ENCODE results near the gene ARHGAP15.
"Not testable (repeated sequence)": the region's sequence is repeated elsewhere in the genome, so short reads cannot be mapped to it uniquely, and the experiment has no call there.

The ARHGAP15 gene

DNA sequence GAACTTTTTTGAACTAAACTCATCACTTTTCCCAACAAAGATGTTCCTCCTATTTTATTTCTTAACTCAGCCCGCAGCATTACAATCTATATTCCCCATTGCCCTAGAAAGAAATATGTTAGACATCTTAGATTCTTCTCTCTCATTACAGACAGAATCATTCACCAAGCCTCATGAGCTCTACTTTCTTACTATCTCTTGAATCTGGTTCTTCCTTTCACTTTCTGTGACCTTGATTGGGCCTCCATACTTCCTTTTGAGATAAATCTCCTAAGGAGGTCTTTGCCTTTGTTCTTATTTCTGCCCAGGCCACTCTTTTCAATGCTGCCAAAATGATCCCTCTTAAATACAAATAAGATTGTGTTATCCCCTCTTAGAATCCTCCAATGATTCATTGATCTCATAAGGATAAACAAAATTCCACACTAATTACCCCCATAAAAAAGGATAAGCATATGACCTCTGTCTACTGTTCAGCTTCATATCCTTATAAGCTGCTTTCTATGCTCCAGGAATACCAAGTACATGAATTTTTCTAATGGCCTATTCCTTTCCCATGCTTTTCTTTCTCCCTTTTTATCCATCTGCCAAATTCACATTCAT is 400.0 kb downstream of the ARHGAP15 start:
- no peak for DNase-seq (ENCODE audit: low spot score)

DNA sequence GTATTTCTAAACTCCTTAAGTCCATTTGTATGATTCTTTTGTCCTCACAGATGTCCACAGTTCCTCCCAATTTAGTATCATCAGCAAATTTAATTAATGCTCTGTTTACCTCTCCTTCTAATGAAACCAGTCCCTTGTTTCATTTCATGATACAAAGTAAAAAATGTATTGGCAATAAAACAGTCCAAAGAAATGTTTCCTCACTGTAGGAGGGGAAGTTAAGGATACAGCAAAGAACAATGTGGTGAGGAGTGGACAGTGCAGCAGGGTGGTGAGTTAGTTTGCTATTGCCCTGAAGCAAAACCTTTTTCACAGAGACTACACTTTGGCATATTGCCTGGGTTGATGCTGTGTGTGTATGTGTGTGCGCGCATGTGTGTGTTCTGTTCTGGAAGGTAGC is 401.5 kb downstream of the ARHGAP15 start:
- DNase-seq (ENCODE audit: low spot score), result no peak

DNA sequence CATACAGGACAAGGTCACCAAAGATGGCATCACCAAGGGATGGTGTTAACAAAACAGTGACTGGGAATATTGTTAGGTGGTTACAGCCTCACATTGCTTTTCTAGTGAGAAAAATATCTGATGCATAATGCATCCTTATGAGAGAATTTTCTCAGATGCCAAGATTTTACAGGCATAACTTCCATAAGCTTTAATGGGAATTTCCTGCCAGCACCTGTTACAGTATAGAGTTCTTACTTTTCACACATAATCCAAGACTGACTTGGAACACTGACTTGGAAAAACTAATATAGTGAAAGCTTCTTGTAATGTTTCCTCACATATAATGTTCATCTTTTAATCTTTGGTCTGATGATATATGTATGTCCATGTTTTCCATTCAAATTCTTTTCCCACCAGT is 402.8 kb downstream of the ARHGAP15 start:
- no peak for DNase-seq (ENCODE audit: low spot score)

- peak; percentile 36 for DNase-seq (ENCODE audit: low spot score)
These were observed 404.6 kb downstream of the ARHGAP15 start for GRCh38 chr2:143533846-143534245.

GRCh38 chr2:143535802-143536201 is 406.6 kb downstream of the ARHGAP15 start:
- DNase-seq (ENCODE audit: low spot score), result no peak

GRCh38 chr2:143541899-143542298 is 412.7 kb downstream of the ARHGAP15 start:
- DNase-seq (ENCODE audit: low spot score), result not testable (repeated sequence)

- no peak for DNase-seq (ENCODE audit: low spot score)
These were observed 416.1 kb downstream of the ARHGAP15 start for GRCh38 chr2:143545059-143545948.

- DNase-seq (ENCODE audit: low spot score), result no peak
These were observed 416.7 kb downstream of the ARHGAP15 start for GRCh38 chr2:143545949-143546255.

GRCh38 chr2:143548032-143548431 is 418.8 kb downstream of the ARHGAP15 start:
- no peak for DNase-seq (ENCODE audit: low spot score)

DNA sequence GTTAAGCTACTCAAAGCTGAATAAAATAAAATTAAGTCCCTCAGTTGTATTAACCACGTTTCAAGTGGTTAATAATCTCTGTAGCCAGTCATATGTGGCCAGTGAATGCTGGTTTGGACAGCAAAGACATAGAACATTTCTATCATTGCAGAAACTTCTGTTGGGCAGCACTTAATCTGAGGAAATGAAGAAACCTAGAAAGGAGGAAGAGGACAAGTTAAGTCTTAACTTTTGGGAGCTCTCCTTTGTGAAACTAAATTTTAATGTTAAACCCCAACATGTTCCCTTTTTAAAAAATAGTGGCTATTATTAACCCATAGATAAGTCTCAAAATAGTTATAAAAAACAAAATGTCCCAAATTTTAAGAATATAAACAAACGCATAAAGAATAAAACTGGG is 421.3 kb downstream of the ARHGAP15 start:
- no peak for DNase-seq (ENCODE audit: low spot score)

- no peak for DNase-seq (ENCODE audit: low spot score)
These were observed 422.9 kb downstream of the ARHGAP15 start for GRCh38 chr2:143551971-143552650.

GRCh38 chr2:143553261-143553660 is 424.0 kb downstream of the ARHGAP15 start:
- no peak for DNase-seq (ENCODE audit: low spot score)

- no peak for DNase-seq (ENCODE audit: low spot score)
These were observed 429.4 kb downstream of the ARHGAP15 start for GRCh38 chr2:143558665-143559064.

DNA sequence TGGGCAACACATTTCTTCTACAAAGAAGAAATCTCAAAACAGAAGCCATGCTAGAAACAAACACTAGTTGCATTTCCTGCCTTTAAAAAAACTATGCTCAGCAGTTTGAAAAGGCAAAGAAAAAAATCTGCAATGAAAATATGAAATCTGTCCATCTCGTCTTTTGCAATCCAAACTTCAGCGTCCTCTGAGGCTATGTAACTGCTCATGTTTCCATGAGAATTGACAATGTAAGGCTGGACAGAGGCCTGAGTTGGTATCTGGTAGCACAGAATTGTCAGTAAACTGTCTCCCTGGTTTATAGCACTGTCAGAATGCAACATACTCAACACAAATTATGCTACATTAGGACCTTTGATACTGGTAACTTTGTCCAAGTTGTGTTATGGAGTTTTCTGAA is 429.9 kb downstream of the ARHGAP15 start:
- DNase-seq (ENCODE audit: low spot score), result no peak

DNA sequence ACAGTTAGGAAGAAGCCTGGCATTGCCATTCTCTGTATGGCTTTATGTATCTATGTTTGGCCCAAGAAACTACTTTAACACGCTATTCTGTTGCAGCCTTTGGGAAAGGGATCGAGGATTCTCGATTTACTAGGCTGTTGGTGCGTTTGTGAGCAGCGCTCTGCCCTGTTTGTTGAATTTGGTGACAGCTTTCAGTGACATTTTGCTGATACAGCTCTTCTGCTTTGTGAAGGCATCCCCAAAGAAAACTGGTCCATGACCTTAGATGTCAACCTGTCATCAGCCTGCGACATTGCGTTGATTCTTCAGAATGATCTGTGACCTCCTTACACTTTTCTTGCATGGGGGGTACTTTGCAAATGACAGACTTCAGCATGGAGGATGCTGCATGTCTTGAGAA is 431.5 kb downstream of the ARHGAP15 start:
- DNase-seq (ENCODE audit: low spot score), result no peak

GRCh38 chr2:143564419-143564818 is 435.2 kb downstream of the ARHGAP15 start:
- no peak for DNase-seq (ENCODE audit: low spot score)

DNA sequence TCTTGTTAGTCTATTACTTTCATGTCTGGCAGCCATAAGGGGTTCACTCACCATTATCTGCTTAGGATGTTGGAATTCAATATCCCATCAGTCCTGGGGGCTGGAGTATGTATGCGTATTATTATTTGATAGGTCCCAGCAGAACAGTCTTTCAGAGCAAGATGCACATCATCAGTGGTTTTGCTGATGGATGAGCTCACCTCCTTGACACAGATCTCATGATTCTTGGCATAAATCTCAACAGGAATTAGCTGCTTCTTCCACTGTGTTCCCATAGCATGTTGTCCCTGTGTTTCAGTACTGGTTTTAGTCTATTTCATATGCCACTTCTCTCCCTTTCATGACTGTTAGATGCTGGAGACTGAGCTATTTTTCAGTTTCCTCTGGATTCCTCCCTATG is 442.5 kb downstream of the ARHGAP15 start:
- no peak for DNase-seq (ENCODE audit: low spot score)

DNA sequence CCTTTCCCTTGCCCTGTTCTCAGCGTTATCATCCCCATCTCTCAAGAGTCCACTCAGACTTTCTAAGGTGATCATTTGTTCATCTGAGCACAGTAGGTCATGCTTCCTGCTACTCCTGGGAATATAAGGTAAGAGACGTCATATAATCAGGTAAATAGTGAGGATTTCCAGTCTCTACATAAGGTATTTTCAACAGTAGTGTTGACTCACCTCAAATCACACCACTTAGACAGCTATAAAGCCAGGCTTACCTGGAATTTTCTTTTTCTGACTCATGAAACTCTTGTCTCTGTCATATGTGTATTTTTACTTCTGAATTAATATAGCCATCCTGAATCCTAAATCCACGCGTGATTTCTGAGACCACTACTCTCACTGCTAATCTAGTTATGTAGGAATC is 443.2 kb downstream of the ARHGAP15 start:
- no peak for DNase-seq (ENCODE audit: low spot score)

DNA sequence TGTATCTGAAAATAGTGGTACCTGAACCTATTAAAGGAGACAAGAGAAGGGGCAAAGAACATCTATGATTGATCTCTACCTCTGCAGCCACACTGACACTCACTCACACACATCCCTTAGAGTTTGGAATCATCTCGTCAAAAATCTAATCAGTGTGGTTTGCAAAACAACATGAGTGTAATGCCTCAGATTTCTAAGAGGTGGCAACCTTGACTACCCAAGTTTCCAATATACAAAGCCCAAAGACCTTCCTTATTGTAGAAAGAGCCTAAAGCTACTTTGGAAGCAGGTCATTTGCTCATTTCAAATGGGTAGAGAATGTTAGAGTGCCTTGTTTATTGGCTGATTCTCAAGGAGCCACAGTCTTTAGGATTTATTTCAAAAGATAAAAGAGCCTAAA is 444.9 kb downstream of the ARHGAP15 start:
- no peak for DNase-seq (ENCODE audit: low spot score)

- DNase-seq (ENCODE audit: low spot score), result peak; percentile 33
These were observed 446.1 kb downstream of the ARHGAP15 start for GRCh38 chr2:143575340-143575739.

- no peak for DNase-seq (ENCODE audit: low spot score)
These were observed 448.3 kb downstream of the ARHGAP15 start for GRCh38 chr2:143577489-143577888.

DNA sequence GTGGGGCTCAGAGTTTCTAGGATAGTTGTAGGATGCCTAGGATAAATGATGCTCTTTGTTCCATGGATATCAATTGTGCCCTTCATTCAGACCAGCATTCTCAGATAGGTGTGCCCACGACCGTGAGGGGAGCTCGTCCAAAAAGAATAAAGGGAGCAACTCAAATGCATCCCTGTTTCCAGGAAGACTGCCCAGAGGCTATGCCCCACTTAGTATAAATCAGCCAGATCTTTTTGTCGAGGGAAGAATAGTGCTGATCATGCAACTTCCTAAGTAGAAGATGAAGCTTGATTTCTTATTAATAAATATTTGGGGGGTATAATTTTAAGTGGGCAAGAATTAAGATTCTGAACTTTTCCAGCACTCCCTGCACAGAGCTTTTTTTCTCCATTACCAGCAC is 450.2 kb downstream of the ARHGAP15 start:
- DNase-seq (ENCODE audit: low spot score), result no peak

DNA sequence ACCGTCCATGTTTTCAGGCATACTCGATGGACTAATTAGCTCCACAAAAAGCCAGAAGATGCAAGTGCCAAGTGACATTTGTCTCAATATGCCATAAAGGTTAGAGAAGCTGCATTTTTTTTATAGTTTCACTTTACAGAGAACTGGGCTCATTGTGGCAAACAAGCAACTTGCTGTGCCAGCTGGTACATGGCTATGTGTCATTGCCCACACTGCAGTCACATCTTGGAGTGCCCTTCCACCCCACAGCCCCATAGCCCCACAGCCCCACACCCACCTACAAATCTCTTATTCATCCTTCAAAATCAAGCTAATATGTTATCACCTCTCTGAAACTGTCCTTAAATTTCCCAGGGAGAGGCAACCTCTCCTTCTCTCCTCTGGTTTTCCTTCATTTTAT is 451.9 kb downstream of the ARHGAP15 start:
- DNase-seq (ENCODE audit: low spot score), result no peak

Data from D341Med (cell line).